Ishikawa (cell line): Measurements from ENCODE around the gene KCNQ1OT1.

Source experiments
- CEBPB ChIP-seq: IDR thresholded peaks from 2 replicates; pipeline ENCODE4 v1.6.1; 2012
- CREB1 ChIP-seq: IDR thresholded peaks from 2 replicates; pipeline ENCODE4 v1.6.1; 2012; ENCODE audit warnings: low read depth
- EGR1 ChIP-seq: IDR thresholded peaks from 2 replicates; pipeline ENCODE4 v1.6.1; 2012
- EP300 ChIP-seq: IDR thresholded peaks from 2 replicates; pipeline ENCODE4 v1.6.1; 2012; ENCODE audit warnings: borderline replicate concordance
- NFIC ChIP-seq: IDR thresholded peaks from 2 replicates; pipeline ENCODE4 v1.6.1; 2012
- RAD21 ChIP-seq: IDR thresholded peaks from 2 replicates; pipeline ENCODE4 v1.6.1; 2012; ENCODE audit warnings: low read depth
- TAF1 ChIP-seq: IDR thresholded peaks from 2 replicates; pipeline ENCODE4 v1.6.1; 2012; ENCODE audit warnings: low read depth, mild to moderate bottlenecking
- TCF12 ChIP-seq: IDR thresholded peaks from 2 replicates; pipeline ENCODE4 v1.6.1; 2012; ENCODE audit warnings: low read depth
- TEAD4 ChIP-seq: IDR thresholded peaks from 2 replicates; pipeline ENCODE4 v1.6.1; 2012
- YY1 ChIP-seq: IDR thresholded peaks from 2 replicates; pipeline ENCODE4 v1.6.1; 2012; ENCODE audit warnings: low read depth
- TF ChIP-seq, protein P1 (sequence below): IDR thresholded peaks from 2 replicates; pipeline ENCODE4 v1.6.1; 2012
- TF ChIP-seq, protein P2 (sequence below): IDR thresholded peaks from 2 replicates; pipeline ENCODE4 v1.6.1; 2012; ENCODE audit warnings: low read depth, mild to moderate bottlenecking
- TF ChIP-seq, protein P3 (sequence below): IDR thresholded peaks from 2 replicates; pipeline ENCODE4 v1.6.1; 2012

DNA sequence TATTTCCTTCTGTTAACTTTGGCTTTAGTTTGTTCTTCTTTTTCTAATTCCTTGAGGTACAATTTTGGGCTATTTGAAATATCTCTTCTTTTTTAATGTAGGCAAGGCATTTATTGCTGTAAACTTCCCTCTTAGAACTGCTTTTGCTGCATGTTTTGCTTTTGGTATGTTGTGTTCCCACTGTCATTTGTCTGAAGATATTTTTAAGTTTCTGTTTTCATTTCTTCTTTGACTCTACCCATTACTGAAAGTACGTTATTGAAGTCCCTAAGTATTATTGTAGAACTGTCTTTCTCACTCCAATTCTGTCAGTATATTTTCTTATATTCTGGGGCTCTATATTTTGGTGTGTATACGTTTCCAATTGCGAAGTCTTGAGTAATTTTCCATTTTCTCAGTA is 77.9 kb downstream of the KCNQ1OT1 start:
- TF ChIP-seq EGR1, result no peak
- TF ChIP-seq, protein P1, sequence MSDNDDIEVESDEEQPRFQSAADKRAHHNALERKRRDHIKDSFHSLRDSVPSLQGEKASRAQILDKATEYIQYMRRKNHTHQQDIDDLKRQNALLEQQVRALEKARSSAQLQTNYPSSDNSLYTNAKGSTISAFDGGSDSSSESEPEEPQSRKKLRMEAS, result no peak
- TF ChIP-seq CEBPB, result no peak
- TF ChIP-seq EP300, result no peak
- TF ChIP-seq TAF1, result no peak
- TF ChIP-seq, protein P2, sequence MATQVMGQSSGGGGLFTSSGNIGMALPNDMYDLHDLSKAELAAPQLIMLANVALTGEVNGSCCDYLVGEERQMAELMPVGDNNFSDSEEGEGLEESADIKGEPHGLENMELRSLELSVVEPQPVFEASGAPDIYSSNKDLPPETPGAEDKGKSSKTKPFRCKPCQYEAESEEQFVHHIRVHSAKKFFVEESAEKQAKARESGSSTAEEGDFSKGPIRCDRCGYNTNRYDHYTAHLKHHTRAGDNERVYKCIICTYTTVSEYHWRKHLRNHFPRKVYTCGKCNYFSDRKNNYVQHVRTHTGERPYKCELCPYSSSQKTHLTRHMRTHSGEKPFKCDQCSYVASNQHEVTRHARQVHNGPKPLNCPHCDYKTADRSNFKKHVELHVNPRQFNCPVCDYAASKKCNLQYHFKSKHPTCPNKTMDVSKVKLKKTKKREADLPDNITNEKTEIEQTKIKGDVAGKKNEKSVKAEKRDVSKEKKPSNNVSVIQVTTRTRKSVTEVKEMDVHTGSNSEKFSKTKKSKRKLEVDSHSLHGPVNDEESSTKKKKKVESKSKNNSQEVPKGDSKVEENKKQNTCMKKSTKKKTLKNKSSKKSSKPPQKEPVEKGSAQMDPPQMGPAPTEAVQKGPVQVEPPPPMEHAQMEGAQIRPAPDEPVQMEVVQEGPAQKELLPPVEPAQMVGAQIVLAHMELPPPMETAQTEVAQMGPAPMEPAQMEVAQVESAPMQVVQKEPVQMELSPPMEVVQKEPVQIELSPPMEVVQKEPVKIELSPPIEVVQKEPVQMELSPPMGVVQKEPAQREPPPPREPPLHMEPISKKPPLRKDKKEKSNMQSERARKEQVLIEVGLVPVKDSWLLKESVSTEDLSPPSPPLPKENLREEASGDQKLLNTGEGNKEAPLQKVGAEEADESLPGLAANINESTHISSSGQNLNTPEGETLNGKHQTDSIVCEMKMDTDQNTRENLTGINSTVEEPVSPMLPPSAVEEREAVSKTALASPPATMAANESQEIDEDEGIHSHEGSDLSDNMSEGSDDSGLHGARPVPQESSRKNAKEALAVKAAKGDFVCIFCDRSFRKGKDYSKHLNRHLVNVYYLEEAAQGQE, result no peak
- no peak for TF ChIP-seq CREB1
- no peak for TF ChIP-seq YY1
- no peak for TF ChIP-seq TEAD4
- TF ChIP-seq, protein P3, sequence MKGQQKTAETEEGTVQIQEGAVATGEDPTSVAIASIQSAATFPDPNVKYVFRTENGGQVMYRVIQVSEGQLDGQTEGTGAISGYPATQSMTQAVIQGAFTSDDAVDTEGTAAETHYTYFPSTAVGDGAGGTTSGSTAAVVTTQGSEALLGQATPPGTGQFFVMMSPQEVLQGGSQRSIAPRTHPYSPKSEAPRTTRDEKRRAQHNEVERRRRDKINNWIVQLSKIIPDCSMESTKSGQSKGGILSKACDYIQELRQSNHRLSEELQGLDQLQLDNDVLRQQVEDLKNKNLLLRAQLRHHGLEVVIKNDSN, result no peak
- TF ChIP-seq RAD21, result no peak
- no peak for TF ChIP-seq TCF12
- TF ChIP-seq NFIC, result no peak
